ENCODE data around the gene OPN1SW. TPM values are rescaled to one million over a fixed set of nuclear protein-coding genes. Genes with fewer than 3 reads are reported as not detected.

Gene OPN1SW
- total and polyA plus RNA-seq, 9 of the 15 experiments (the other 6 are each of a cell fraction or from before 2014, with no cell fraction given) = 0.84 to 1.0 TPM; not detected in 7

DNA sequence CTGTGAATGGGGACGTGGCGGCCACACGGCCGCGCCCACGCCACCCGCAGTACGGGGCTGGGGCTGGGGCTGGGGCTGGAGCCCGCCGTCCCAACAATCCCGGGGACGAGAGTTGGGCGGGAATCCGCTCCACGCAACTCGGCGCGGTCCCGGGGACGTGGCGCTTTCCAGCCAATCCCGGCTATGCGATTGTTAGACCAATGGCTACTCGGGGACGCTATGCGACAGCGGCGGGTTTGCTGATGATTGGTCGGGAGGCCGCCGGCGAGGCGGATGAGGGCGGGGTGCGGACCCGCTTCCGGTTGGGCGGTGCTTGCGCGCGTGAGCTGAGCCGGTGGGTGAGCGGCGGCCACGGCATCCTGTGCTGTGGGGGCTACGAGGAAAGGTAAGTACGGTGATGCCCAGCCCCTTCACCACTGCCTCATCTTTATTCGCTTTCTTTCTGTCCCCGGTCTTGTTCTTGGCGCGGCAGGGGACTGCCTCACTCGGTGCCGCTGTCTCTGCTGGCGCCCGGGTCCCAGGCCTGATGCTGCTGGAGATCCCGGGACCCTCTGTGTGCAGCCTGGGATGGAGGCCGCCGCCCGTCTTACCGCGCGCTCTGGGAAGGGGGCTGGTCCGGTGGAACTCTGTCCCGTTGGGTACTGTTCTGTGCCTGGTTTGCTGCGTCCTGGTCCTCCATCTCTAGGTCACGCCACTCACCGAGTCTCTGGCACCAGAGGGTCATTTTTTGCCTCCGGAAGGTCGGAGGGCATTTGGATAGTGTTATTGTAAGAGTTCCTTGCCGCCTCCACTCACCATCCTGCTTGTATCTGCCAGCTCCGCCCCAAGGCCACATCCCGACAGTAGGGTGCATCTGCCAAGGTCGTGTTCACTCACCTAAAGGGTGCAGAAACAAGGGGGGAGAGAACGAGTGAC, 36.3 kb downstream of the OPN1SW start, which contains the start of gene CALU (continued):
- TF ChIP-seq, protein P1, sequence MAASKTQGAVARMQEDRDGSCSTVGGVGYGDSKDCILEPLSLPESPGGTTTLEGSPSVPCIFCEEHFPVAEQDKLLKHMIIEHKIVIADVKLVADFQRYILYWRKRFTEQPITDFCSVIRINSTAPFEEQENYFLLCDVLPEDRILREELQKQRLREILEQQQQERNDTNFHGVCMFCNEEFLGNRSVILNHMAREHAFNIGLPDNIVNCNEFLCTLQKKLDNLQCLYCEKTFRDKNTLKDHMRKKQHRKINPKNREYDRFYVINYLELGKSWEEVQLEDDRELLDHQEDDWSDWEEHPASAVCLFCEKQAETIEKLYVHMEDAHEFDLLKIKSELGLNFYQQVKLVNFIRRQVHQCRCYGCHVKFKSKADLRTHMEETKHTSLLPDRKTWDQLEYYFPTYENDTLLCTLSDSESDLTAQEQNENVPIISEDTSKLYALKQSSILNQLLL (CRISPR knock-in tag; IDR thresholded peaks at IDR 0.05; ENCODE audit: borderline replicate concordance) = no peak
- TF ChIP-seq TCF7L2 (IDR thresholded peaks at IDR 0.05; ENCODE audit: low read depth, low read length) = no peak; the same call in 1 of the 2 replicates
- TF ChIP-seq, protein P2, sequence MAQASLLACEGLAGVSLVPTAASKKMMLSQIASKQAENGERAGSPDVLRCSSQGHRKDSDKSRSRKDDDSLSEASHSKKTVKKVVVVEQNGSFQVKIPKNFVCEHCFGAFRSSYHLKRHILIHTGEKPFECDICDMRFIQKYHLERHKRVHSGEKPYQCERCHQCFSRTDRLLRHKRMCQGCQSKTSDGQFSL (CRISPR knock-in tag; IDR thresholded peaks at IDR 0.05) = no peak
- TF ChIP-seq, protein P2 (tag; IDR thresholded peaks at IDR 0.05) = no peak
- no peak for TF ChIP-seq U2AF2 (optimal IDR thresholded peaks at IDR 0.05; ENCODE audit: low read depth, low read length)
- peak; percentile 70; the same call in 1 of the 2 replicates for TF ChIP-seq ZNF431 (CRISPR knock-in tag; IDR thresholded peaks at IDR 0.05)
- TF ChIP-seq YY1 (IDR thresholded peaks at IDR 0.05; ENCODE audit: borderline replicate concordance in 1 of 3, control insufficient read depth in 1 of 3, extremely low read depth in 1 of 3, insufficient read depth in 3 of 3, insufficient read length in 1 of 3, insufficient replicate concordance in 2 of 3, low read depth in 1 of 3, low read length in 2 of 3) = peak in 1 of 3 experiments; percentile 57
- no peak; the same call in 1 of the 2 replicates for TF ChIP-seq LCOR (CRISPR knock-in tag; IDR thresholded peaks at IDR 0.05)
- TF ChIP-seq, protein P3, sequence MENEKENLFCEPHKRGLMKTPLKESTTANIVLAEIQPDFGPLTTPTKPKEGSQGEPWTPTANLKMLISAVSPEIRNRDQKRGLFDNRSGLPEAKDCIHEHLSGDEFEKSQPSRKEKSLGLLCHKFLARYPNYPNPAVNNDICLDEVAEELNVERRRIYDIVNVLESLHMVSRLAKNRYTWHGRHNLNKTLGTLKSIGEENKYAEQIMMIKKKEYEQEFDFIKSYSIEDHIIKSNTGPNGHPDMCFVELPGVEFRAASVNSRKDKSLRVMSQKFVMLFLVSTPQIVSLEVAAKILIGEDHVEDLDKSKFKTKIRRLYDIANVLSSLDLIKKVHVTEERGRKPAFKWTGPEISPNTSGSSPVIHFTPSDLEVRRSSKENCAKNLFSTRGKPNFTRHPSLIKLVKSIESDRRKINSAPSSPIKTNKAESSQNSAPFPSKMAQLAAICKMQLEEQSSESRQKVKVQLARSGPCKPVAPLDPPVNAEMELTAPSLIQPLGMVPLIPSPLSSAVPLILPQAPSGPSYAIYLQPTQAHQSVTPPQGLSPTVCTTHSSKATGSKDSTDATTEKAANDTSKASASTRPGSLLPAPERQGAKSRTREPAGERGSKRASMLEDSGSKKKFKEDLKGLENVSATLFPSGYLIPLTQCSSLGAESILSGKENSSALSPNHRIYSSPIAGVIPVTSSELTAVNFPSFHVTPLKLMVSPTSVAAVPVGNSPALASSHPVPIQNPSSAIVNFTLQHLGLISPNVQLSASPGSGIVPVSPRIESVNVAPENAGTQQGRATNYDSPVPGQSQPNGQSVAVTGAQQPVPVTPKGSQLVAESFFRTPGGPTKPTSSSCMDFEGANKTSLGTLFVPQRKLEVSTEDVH (IDR thresholded peaks at IDR 0.05; ENCODE audit: low read depth, partially characterized antibody) = peak; percentile 82
- no peak for TF ChIP-seq SREBF1 (IDR thresholded peaks at IDR 0.05; ENCODE audit: borderline replicate concordance, low read depth, low read length)
- no peak for TF ChIP-seq SNRNP70 (optimal IDR thresholded peaks at IDR 0.05; ENCODE audit: low read depth, low read length)
- TF ChIP-seq SRSF7 (optimal IDR thresholded peaks at IDR 0.05; ENCODE audit: low read depth, low read length) = no peak
- TF ChIP-seq, protein P4, sequence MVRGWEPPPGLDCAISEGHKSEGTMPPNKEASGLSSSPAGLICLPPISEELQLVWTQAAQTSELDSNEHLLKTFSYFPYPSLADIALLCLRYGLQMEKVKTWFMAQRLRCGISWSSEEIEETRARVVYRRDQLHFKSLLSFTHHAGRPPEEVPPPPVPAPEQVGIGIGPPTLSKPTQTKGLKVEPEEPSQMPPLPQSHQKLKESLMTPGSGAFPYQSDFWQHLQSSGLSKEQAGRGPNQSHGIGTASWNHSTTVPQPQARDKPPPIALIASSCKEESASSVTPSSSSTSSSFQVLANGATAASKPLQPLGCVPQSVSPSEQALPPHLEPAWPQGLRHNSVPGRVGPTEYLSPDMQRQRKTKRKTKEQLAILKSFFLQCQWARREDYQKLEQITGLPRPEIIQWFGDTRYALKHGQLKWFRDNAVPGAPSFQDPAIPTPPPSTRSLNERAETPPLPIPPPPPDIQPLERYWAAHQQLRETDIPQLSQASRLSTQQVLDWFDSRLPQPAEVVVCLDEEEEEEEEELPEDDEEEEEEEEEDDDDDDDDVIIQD (CRISPR knock-in tag; IDR thresholded peaks at IDR 0.05) = 0 out of 2 replicates have a peak, but pooled peaks have one; percentile 58
- TF ChIP-seq FOXJ2 (tag; IDR thresholded peaks at IDR 0.05) = no peak
- TF ChIP-seq CCNT2 (IDR thresholded peaks at IDR 0.05; ENCODE audit: borderline replicate concordance, extremely low read depth, insufficient read length, low read depth, low read length) = peak; percentile 97

All from K562 (cell line).